MM.1S (cell line): ENCODE measurements around the gene CARD8.

Experiments
- CTCF ChIP-seq: fragments of 300-600 bp; sonication (generic); IDR thresholded peaks from 2 replicates; pipeline ENCODE4 v1.5.1; 2016; ENCODE audit warnings: antibody characterized with exemption, low read length, mixed read lengths
- EZH2 ChIP-seq: fragments of 300-600 bp; sonication (generic); optimal IDR thresholded peaks from 2 replicates; pipeline ENCODE3; 2017; ENCODE audit warnings: low read depth, mild to moderate bottlenecking, antibody characterized with exemption, low read length, mixed read lengths
- EZH2phosphoT487 ChIP-seq: fragments of 300-600 bp; sonication (generic); IDR thresholded peaks from 2 replicates; pipeline ENCODE4 v1.6.1; 2018; ENCODE audit warnings: antibody characterized with exemption, low read length

DNA sequence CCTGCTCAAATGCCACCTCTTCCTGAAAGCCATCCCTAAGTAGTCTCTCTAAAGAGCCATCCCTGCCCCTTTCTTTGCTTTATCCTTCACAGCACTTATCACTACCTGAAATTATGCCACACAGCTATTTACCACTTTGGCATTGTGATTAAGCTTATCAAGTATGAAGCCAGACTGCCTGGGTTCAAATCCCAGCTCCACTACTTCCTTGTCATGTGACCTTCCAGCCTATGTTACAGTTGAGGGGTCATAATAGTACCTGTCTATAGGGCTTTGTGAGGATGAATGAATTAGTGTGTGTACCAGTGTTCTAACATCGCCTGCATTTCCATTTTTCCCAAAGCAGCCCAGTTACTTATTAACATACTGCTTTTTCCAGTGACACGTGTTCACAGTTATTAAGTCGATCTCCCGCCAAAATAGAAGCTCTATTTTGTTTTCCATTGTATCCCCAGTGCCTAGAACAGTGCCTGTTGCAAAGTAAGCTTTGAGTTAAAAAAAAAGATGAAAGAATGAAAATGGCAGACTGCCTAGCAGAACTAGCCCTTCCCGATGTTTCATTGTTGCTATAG is 52.4 kb downstream of the CARD8 start:
- TF ChIP-seq CTCF (no peak), EZH2 (no peak), EZH2phosphoT487 (no peak)
